H1 (cell line): ENCODE results near the gene PYCARD. TPM values are rescaled to one million over a fixed set of nuclear protein-coding genes. Genes with fewer than 3 reads are reported as not detected.

Experiments
- CTCF ChIA-PET: fragments of 300-600 bp; sonication (Branson Sonifier 250); formaldehyde crosslinking; loops from one replicate; lab custom pipeline; 2021; ENCODE audit not compliant: partially characterized antibody; lab: Charles Lee
- POLR2A ChIA-PET: fragments of 300-600 bp; sonication (Branson Sonifier 250); formaldehyde crosslinking; loops from one replicate; lab custom pipeline; 2021; ENCODE audit warnings: inconsistent platforms; ENCODE audit not compliant: partially characterized antibody; lab: Charles Lee
- DNase-seq, 2 experiments: peaks; one replicate each; pipeline versions ENCODE4 v3.0.0 to v3.0.0-alpha.2; 2010 to 2022; ENCODE audit warnings: low spot score in 2 of 2, low read depth in 1 of 2, mixed read lengths in 1 of 2
- FAIRE-seq: peaks from 2 replicates; lab custom pipeline; 2011; peaks lifted over from hg19 to GRCh38; lab: Jason Lieb, UNC
- H2AFZ ChIP-seq: 2 replicates; pipeline ENCODE4 v1.8.1; 2012; ENCODE audit warnings: low read length, inconsistent platforms
- H2AK5ac ChIP-seq: 2 replicates; pipeline ENCODE4 v1.6.1; 2013; ENCODE audit warnings: low read depth, low read length
- H2BK120ac ChIP-seq: replicated peaks from 2 replicates; pipeline ENCODE3; 2013; ENCODE audit warnings: low read depth, low read length, inconsistent platforms
- H2BK12ac ChIP-seq: 2 replicates; pipeline ENCODE4 v1.6.1; 2013; ENCODE audit warnings: low read depth, low read length
- H2BK15ac ChIP-seq: 2 replicates; pipeline ENCODE4 v1.6.1; 2013; ENCODE audit warnings: low read length
- H2BK20ac ChIP-seq: 2 replicates; pipeline ENCODE4 v1.6.1; 2013; ENCODE audit warnings: low read length
- H2BK5ac ChIP-seq: 2 replicates; pipeline ENCODE4 v1.6.1; 2013; ENCODE audit warnings: low read depth, low read length
- H3K14ac ChIP-seq: 2 replicates; pipeline ENCODE4 v1.6.1; 2013; ENCODE audit warnings: inconsistent platforms; ENCODE audit not compliant: insufficient read length
- H3K18ac ChIP-seq: 2 replicates; pipeline ENCODE4 v1.6.1; 2013; ENCODE audit warnings: low read length; ENCODE audit errors: extremely low read depth
- H3K23ac ChIP-seq: 2 replicates; pipeline ENCODE4 v1.6.1; 2013; ENCODE audit warnings: inconsistent platforms; ENCODE audit not compliant: insufficient read length
- H3K23me2 ChIP-seq: 2 replicates; pipeline ENCODE4 v1.6.1; 2013; ENCODE audit warnings: low read depth, low read length
- H3K27ac ChIP-seq: 2 replicates; pipeline ENCODE4 v1.6.1; 2011; ENCODE audit warnings: low read depth, low read length, inconsistent platforms
- H3K27me3 ChIP-seq, 4 experiments: replicated peaks in 1 of 4; 1 replicate in 1 of 4; 2 replicates in 3 of 4; pipeline versions ENCODE4 v1.6.1 to v1.8.1; 2011 to 2013; ENCODE audit warnings: low read length in 3 of 4, mild to moderate bottlenecking in 3 of 4, inconsistent platforms in 2 of 4, mixed read lengths in 2 of 4, moderate library complexity in 1 of 4; ENCODE audit not compliant: control insufficient read depth in 3 of 4, insufficient read depth in 3 of 4; ENCODE audit errors: extremely low read depth in 1 of 4
- H3K36me3 ChIP-seq, 4 experiments: 2 replicates each; pipeline versions ENCODE4 v1.6.1 to v1.8.1; 2011 to 2013; ENCODE audit warnings: mild to moderate bottlenecking in 4 of 4, low read length in 3 of 4, moderate library complexity in 2 of 4, control low read depth in 1 of 4, inconsistent platforms in 1 of 4; ENCODE audit not compliant: insufficient read depth in 4 of 4, control insufficient read depth in 2 of 4
- H3K4ac ChIP-seq: replicated peaks from 2 replicates; pipeline ENCODE3; 2013; ENCODE audit warnings: low read length, low read depth, mixed read lengths, inconsistent platforms; ENCODE audit not compliant: insufficient read length
- H3K4me1 ChIP-seq, 4 experiments: replicated peaks in 1 of 4; 1 replicate in 1 of 4; 2 replicates in 3 of 4; pipeline versions ENCODE4 v1.6.1 to v1.8.1; 2011 to 2013; ENCODE audit warnings: low read length in 3 of 4, inconsistent platforms in 2 of 4, mixed read lengths in 1 of 4; ENCODE audit not compliant: insufficient read depth in 4 of 4, control insufficient read depth in 3 of 4
- H3K4me2 ChIP-seq, 2 experiments: 2 replicates each; pipeline versions ENCODE4 v1.6.1 to v1.8.1; 2011 to 2013; ENCODE audit warnings: low read depth in 2 of 2, low read length in 2 of 2, control low read depth in 1 of 2, inconsistent platforms in 1 of 2, mild to moderate bottlenecking in 1 of 2; ENCODE audit not compliant: insufficient read depth in 1 of 2
- H3K4me3 ChIP-seq, 4 experiments: fragments of 200-600, 300-600 bp in 1 of 4; sonication (generic), shearing (Covaris generic), sonication (Bioruptor Twin) in 1 of 4; 2 replicates each; pipeline versions ENCODE4 v1.5.1 to v1.8.1; 2011 to 2016; ENCODE audit warnings: low read length in 4 of 4, low read depth in 3 of 4, control low read depth in 2 of 4, inconsistent platforms in 2 of 4, mild to moderate bottlenecking in 2 of 4, mixed read lengths in 1 of 4, moderate library complexity in 1 of 4; ENCODE audit not compliant: insufficient read depth in 2 of 4; ENCODE audit errors: extremely low read depth in 1 of 4
- H3K56ac ChIP-seq: replicated peaks from 2 replicates; pipeline ENCODE3; 2013; ENCODE audit warnings: low read depth, mild to moderate bottlenecking, mixed read lengths, low read length, inconsistent platforms; ENCODE audit not compliant: insufficient read length
- H3K79me1 ChIP-seq: 2 replicates; pipeline ENCODE4 v1.6.1; 2013; ENCODE audit warnings: low read depth, low read length, control low read depth
- H3K79me2 ChIP-seq, 2 experiments: 2 replicates each; pipeline versions ENCODE4 v1.6.1 to v1.8.1; 2012 to 2013; ENCODE audit warnings: low read length in 2 of 2, mild to moderate bottlenecking in 2 of 2, inconsistent platforms in 1 of 2; ENCODE audit not compliant: insufficient read depth in 2 of 2, control insufficient read depth in 1 of 2
- H3K9ac ChIP-seq, 4 experiments: replicated peaks in 1 of 4; 1 replicate in 1 of 4; 2 replicates in 3 of 4; pipeline versions ENCODE4 v1.6.1 to v1.8.1; 2011 to 2013; ENCODE audit warnings: low read depth in 3 of 4, low read length in 3 of 4, control low read depth in 2 of 4, mild to moderate bottlenecking in 2 of 4, moderate library complexity in 2 of 4, inconsistent platforms in 1 of 4; ENCODE audit errors: extremely low read depth in 1 of 4
- H3K9me3 ChIP-seq, 2 experiments: 2 replicates each; pipeline versions ENCODE4 v1.6.1 to v1.8.1; 2012 to 2013; ENCODE audit warnings: mild to moderate bottlenecking in 2 of 2, moderate library complexity in 2 of 2, control low read depth in 1 of 2, inconsistent platforms in 1 of 2, low read depth in 1 of 2, low read length in 1 of 2, mixed read lengths in 1 of 2; ENCODE audit not compliant: insufficient read depth in 2 of 2
- H4K20me1 ChIP-seq, 2 experiments: replicated peaks in 1 of 2; 2 replicates each; pipeline versions ENCODE3 to v1.8.1; 2011 to 2013; ENCODE audit warnings: inconsistent platforms in 2 of 2, low read length in 2 of 2, mild to moderate bottlenecking in 1 of 2; ENCODE audit not compliant: insufficient read depth in 2 of 2, control insufficient read depth in 1 of 2
- H4K5ac ChIP-seq: 2 replicates; pipeline ENCODE4 v1.6.1; 2013; ENCODE audit warnings: low read length, low read depth, mixed read lengths, inconsistent platforms; ENCODE audit not compliant: insufficient read length
- H4K8ac ChIP-seq: 2 replicates; pipeline ENCODE4 v1.8.0; 2013; ENCODE audit warnings: mild to moderate bottlenecking, moderate library complexity, low read length, inconsistent platforms; ENCODE audit not compliant: insufficient read depth; ENCODE audit errors: extremely low read depth
- H4K91ac ChIP-seq: replicated peaks from 2 replicates; pipeline ENCODE3; 2013; ENCODE audit warnings: low read length, mixed read lengths, inconsistent platforms; ENCODE audit not compliant: insufficient read length
- CBX5 ChIP-seq: fragments of 300-800, 300-1000 bp; sonication (generic); IDR thresholded peaks from 2 replicates; pipeline ENCODE4 v1.7.1; 2016; ENCODE audit warnings: antibody characterized with exemption, low read length, low read depth
- CTBP2 ChIP-seq: IDR thresholded peaks from 2 replicates; pipeline ENCODE4 v1.7.0; 2011; ENCODE audit warnings: borderline replicate concordance, mild to moderate bottlenecking, moderate library complexity, mixed read lengths, low read length; ENCODE audit not compliant: insufficient read depth, insufficient read length
- CTCF ChIP-seq, 3 experiments: IDR thresholded peaks; 1 replicate in 2 of 3; 2 replicates in 1 of 3; pipeline versions ENCODE4 v1.5.1 to v1.6.1; 2011; ENCODE audit warnings: low read length in 3 of 3, mild to moderate bottlenecking in 3 of 3, inconsistent platforms in 2 of 3, low read depth in 1 of 3, moderate library complexity in 1 of 3; ENCODE audit not compliant: insufficient read depth in 1 of 3; ENCODE audit errors: control extremely low read depth in 1 of 3
- EZH2 ChIP-seq: fragments of 200-600 bp; sonication (generic); IDR thresholded peaks from 2 replicates; pipeline ENCODE4 v1.7.1; 2012; ENCODE audit warnings: low read depth, mild to moderate bottlenecking, moderate library complexity, low read length, inconsistent platforms; ENCODE audit not compliant: severe bottlenecking
- HDAC6 ChIP-seq: IDR thresholded peaks from one replicate; pipeline ENCODE4 v1.7.1; 2012; ENCODE audit warnings: low read depth, mild to moderate bottlenecking, inconsistent platforms, low read length, moderate library complexity
- RFX5 ChIP-seq: IDR thresholded peaks from 2 replicates; pipeline ENCODE4 v1.6.1; 2011; ENCODE audit warnings: low read depth, low read length, improper control_type of control experiment, borderline replicate concordance
- SAP30 ChIP-seq: fragments of 300-600 bp; sonication (generic); IDR thresholded peaks from 2 replicates; pipeline ENCODE4 v1.7.1; 2012; ENCODE audit warnings: low read length, moderate library complexity, mild to moderate bottlenecking, inconsistent platforms; ENCODE audit not compliant: insufficient read depth, insufficient replicate concordance
- TBP ChIP-seq: IDR thresholded peaks from 2 replicates; pipeline ENCODE4 v1.6.1; 2011; ENCODE audit warnings: low read depth, low read length, improper control_type of control experiment
- USF2 ChIP-seq: IDR thresholded peaks from 2 replicates; pipeline ENCODE4 v1.6.1; 2011; ENCODE audit warnings: low read length, improper control_type of control experiment
- WGBS, 2 experiments: shearing (Covaris generic) in 1 of 2; methylation state at CpG; one replicate each; pipeline versions ENCODE4 v1.1.6 to v1.1.7; 2013 to 2015; ENCODE audit warnings: low lambda C conversion rate in 2 of 2, mixed read lengths in 2 of 2, inconsistent platforms in 1 of 2, low coverage in 1 of 2, missing lambda C conversion rate in 1 of 2; ENCODE audit not compliant: insufficient replicate concordance in 2 of 2, insufficient coverage in 1 of 2, insufficient read length in 1 of 2; ENCODE audit errors: extremely low coverage in 1 of 2, missing lambda C conversion rate in 1 of 2; 5-methylcytosine and 5-hydroxymethylcytosine counted together
- polyA plus RNA-seq, 7 experiments: library from polyadenylated mRNA; depleted of rRNA in 3 of 7; stranded (reverse) in 5 of 7; unstranded in 2 of 7; fragments of >200 nt in 5 of 7; fragments of 200-250 nt in 2 of 7; gene quantifications; 1 replicate in 5 of 7; 2 replicates in 1 of 7; 4 replicates in 1 of 7; pipeline versions ENCODE4 v1.2.1 to v1.2.3, GENCODE V29; 2011 to 2013; ENCODE audit warnings: missing spikeins in 2 of 7, mixed read lengths in 2 of 7
- total RNA-seq: library from RNA; stranded (reverse); fragmentation: NEBNext Ultra II Directional; extraction: Animal tissue kit (Norgen Biotek cat#: 25700); gene quantifications from 2 replicates; pipeline ENCODE4 v1.2.1, GENCODE V29; 2021

The PYCARD gene
- total and polyA plus RNA-seq, 2 of the 8 experiments (the other 6 are each of a cell fraction or from before 2014, with no cell fraction given), result 29.9 to 77.9 TPM

DNA sequence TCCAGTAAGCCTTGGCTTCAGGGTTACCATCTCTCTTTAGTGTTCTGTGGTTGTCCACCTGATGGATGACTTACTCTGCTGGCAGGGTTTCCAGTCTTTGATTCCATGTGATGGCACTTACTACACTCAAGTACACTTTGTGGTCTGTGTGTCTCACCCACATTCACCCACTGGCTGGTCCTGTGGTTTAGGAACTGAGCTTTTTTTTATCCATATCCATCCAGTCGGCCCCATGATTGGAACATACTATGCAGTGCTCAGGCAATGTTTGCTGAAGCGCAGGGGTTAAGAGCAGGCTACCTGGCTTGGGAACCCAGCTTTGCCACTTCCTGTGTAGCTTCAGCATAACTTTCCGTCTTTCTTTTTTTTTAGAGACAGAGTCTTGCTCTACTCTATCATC, 25.4 kb downstream of the PYCARD start:
- Histone ChIP-seq H3K36me3 (peaks cover 0 to 5% (median 2%) of the 10 kb centered on the region in 4 experiments; a peak in 2 of 8 replicates), H2BK5ac (no peak overlapping the region), H4K8ac (no peak overlapping the region), H2BK15ac (no peak overlapping the region), H3K14ac (no peak overlapping the region), H3K18ac (no peak overlapping the region), H3K56ac (no peak overlapping the region), H2BK12ac (peak overlapping the region; percentile 85; the same call in 1 of the 2 replicates), H2BK20ac (0 out of 2 replicates have a peak overlapping the region, but pooled peaks have one; percentile 5), H3K4me1 (peaks cover 0 to 4% (median under 1%) of the 10 kb centered on the region in 4 experiments; a peak in 3 of 7 replicates), H3K23me2 (peaks cover 11% of the 10 kb centered on the region; the same call in 1 of the 2 replicates), H4K20me1 (peaks cover 10 to 11% of the 10 kb centered on the region in 2 experiments), H4K91ac (no peak overlapping the region), H3K23ac (no peak overlapping the region), H4K5ac (no peak overlapping the region), H3K79me2 (peaks cover 16 to 27% of the 10 kb centered on the region in 2 experiments), H3K4ac (no peak overlapping the region), H3K27ac (no peak overlapping the region), H2AFZ (no peak overlapping the region), H2AK5ac (no peak overlapping the region), H3K4me2 (no peak overlapping the region), H3K4me3 (no peak overlapping the region), H2BK120ac (no peak overlapping the region), H3K79me1 (no peaks in the 10 kb centered on the region), H3K9ac (no peak overlapping the region), H3K9me3 (no peaks in the 10 kb centered on the region), H3K27me3 (no peaks in the 10 kb centered on the region)
- WGBS, 2 experiments, result 80% methylated on average over 3 of the region's 3 CpGs; no CpG with 5 or more reads in 1 of the 2 experiments
- no peak for FAIRE-seq
- ChIA-PET CTCF (interaction anchor here (0.6 to 2.4 kb wide), 4 partner anchors 13 to 35 kb away, joined by 3 to 8 read pairs (median 4); no protein-coding TSS in a partner anchor), POLR2A (interaction anchor here (2.9 to 6.5 kb wide), 6 partner anchors 9 to 60 kb away, joined by 10 to 272 read pairs (median 61); partner anchors contain the start of genes KAT8, PRSS8 and PYCARD)
- no peak for DNase-seq
- no peak for TF ChIP-seq CBX5
- no peak for TF ChIP-seq USF2
- TF ChIP-seq RFX5, result no peak
- TF ChIP-seq SAP30, result no peak
- TF ChIP-seq EZH2, result no peak
- TF ChIP-seq HDAC6, result no peak
- no peak for TF ChIP-seq CTBP2
- no peak for TF ChIP-seq CTCF (IDR thresholded peaks at IDR 0.05; ENCODE audit: control extremely low read depth in 1 of 3, insufficient read depth in 1 of 3, low read depth in 1 of 3, low read length in 3 of 3)
- TF ChIP-seq TBP, result no peak
